Psoas muscle (tissue), 8 donors: Measurements from ENCODE around the gene TMEM170B. TPM values are rescaled to one million over a fixed set of nuclear protein-coding genes. Genes with fewer than 3 reads are reported as not detected.
A peak's percentile ranks its signal among the peaks of the same experiment; 100 is the strongest.

Experiments used
- ATAC-seq, 4 donors: fragments of 200-7000 bp; cut with Tn5 transposase; one replicate each; pipeline ENCODE4 v1.9.1; 2020; ENCODE audit warnings: moderate library complexity in 3 of 4, mild to moderate bottlenecking in 2 of 4
- DNase-seq, 2 donors: peaks; one replicate each; pipeline ENCODE4 v3.0.0-alpha.2; 2020
- H3K27ac ChIP-seq: fragments of 200-600 bp; one replicate; pipeline ENCODE4 v1.8.0; 2022
- H3K27me3 ChIP-seq, 3 donors: fragments of 200-600 bp in 1 of 3; one replicate each; pipeline versions ENCODE4 v1.6.1 to v1.8.0; 2013 to 2022; ENCODE audit warnings: low read length in 2 of 3, mild to moderate bottlenecking in 2 of 3, moderate library complexity in 1 of 3; ENCODE audit not compliant: insufficient read depth in 3 of 3
- H3K36me3 ChIP-seq, 2 donors: fragments of 200-600 bp in 1 of 2; one replicate each; pipeline versions ENCODE4 v1.6.1 to v1.8.0; 2013 to 2022; ENCODE audit warnings: low read depth in 1 of 2, mild to moderate bottlenecking in 1 of 2, moderate library complexity in 1 of 2; ENCODE audit not compliant: insufficient read depth in 1 of 2
- H3K4me1 ChIP-seq: fragments of 200-600 bp; one replicate; pipeline ENCODE4 v1.8.0; 2022
- H3K4me3 ChIP-seq: fragments of 200-600 bp; one replicate; pipeline ENCODE4 v1.8.0; 2022; ENCODE audit warnings: mild to moderate bottlenecking
- H3K9me3 ChIP-seq: fragments of 200-600 bp; one replicate; pipeline ENCODE4 v1.8.0; 2022
- WGBS, 3 donors: extraction: QIAGEN DNeasy Blood & Tissue Kit; methylation state at CpG; one replicate each; pipeline versions ENCODE4 v1.1.6 to v1.1.7; 2013; 5-methylcytosine and 5-hydroxymethylcytosine counted together
- intact Hi-C, 2 donors: fragments of 100-400 bp; cut with DNase I; formaldehyde crosslinking; loops; one replicate each; pipeline versions ENCODE4 v1.11.0 to v1.14.2; 2022
- polyA plus RNA-seq, 3 donors: library from polyadenylated mRNA; stranded (reverse); fragments of 200-250 nt; gene quantifications; one replicate each; pipeline ENCODE4 v1.2.3, GENCODE V29; 2013
- total RNA-seq, 4 donors: library from RNA; stranded (reverse); fragmentation: NEBNext Ultra II Directional in 2 of 4; extraction: Animal tissue kit (Norgen Biotek cat#: 25700) in 2 of 4; gene quantifications; one replicate each; pipeline versions ENCODE4 v1.2.1 to v1.2.4, GENCODE V29; 2021 to 2023
- TF ChIP-seq, protein P1 (sequence below): fragments of 200-600 bp; IDR thresholded peaks from one replicate; pipeline ENCODE4 v1.8.0; 2022; ENCODE audit warnings: antibody characterized with exemption
- donor health status: healthy with polysubstance abuse.
- donor health status: DM: no; HTN: no; CAD: no; lungs with moderate emphysema.
- donor health status: Bipolar disorder and iron deficiency.
- donor health status: healthy.
- donor health status: DM: yes; HTN: yes; CAD: no.
- donor health status: DM: no; HTN: no; CAD: no.
- donor health status: DM: no; HTN: no; CAD: no.
- donor health status: DM: yes; HTN: yes; CAD: no.

Gene TMEM170B
- total and polyA plus RNA-seq, 7 donors: 2.7 to 20.0 (median 7.4) TPM

DNA sequence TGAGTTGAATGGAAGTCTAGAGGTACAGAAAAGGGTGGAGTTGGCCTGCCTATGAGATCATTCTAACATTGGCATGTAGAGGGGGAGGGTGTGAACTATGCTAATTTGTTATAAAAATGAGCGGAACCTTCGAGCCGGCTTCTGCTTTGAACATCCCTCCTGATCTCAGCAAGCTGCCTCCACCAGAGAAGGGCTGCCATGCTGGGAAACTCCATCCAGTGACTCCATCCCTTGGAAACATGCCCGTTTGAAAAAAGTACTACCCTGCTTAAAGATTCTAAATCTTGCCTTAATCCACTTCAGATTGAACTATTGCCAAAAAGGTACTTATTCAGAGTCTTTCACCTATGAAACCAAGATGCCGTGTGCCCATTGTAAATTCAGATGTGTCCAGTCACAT, 43.6 kb upstream of the TMEM170B start:
- TF ChIP-seq, protein P1, sequence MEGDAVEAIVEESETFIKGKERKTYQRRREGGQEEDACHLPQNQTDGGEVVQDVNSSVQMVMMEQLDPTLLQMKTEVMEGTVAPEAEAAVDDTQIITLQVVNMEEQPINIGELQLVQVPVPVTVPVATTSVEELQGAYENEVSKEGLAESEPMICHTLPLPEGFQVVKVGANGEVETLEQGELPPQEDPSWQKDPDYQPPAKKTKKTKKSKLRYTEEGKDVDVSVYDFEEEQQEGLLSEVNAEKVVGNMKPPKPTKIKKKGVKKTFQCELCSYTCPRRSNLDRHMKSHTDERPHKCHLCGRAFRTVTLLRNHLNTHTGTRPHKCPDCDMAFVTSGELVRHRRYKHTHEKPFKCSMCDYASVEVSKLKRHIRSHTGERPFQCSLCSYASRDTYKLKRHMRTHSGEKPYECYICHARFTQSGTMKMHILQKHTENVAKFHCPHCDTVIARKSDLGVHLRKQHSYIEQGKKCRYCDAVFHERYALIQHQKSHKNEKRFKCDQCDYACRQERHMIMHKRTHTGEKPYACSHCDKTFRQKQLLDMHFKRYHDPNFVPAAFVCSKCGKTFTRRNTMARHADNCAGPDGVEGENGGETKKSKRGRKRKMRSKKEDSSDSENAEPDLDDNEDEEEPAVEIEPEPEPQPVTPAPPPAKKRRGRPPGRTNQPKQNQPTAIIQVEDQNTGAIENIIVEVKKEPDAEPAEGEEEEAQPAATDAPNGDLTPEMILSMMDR: no peak
- no peak overlapping the region for H3K4me3 ChIP-seq
- ATAC-seq (no peak), DNase-seq (no peak)
- H3K9me3 ChIP-seq: no peaks in the 10 kb centered on the region
- no peaks in the 10 kb centered on the region for H3K4me1 ChIP-seq
- 68 to 78% (median 69%) methylated on average over 5 of the region's 5 CpGs for WGBS, 3 donors
- H3K36me3 ChIP-seq: no peaks in the 10 kb centered on the region
- H3K27ac ChIP-seq: no peak overlapping the region
- H3K27me3 ChIP-seq: no peaks in the 10 kb centered on the region
- intact Hi-C loops: loop anchor here (10.0 kb wide), 2 partner anchors 319 to 539 kb away; no protein-coding TSS in a partner anchor

DNA sequence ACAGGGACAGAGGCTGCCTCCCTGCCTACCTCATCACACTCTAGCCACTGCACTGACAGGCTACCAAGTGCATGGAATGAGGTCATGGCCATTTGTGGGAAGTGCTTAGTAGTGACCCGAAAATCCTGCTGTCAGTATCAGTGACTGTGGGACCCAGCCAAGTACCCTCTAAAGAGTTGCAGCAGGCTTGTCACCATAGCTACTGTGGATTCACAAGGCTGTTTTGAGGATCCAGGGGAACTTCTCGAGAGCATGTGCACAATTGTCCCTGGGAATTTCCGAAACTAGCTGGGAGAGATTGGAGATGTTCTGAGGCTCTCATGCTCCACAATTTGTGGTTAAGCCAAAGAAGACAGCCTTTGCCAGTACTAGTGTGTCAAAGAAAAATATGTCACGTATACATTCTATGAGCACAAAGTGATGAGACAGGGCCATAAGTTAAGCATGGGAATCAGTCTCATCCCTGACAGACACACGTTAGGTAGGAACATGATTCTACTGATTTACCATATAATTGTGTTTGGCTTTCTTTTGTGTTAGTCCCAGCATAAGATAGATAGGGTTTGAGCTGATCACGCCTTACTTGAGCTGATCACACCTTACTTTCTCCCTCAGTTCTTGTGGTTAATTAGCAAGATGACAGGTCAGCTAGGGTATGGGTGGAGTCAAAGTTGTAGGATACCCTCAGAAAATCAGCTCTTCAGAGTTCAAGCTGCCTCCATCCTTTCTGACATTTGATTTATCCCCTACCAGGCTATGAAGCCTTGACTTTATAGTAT, 42.6 kb upstream of the TMEM170B start:
- DNase-seq: no peak
- no peak overlapping the region for H3K27ac ChIP-seq

GRCh38 chr6:11495565-11496145, 41.9 kb upstream of the TMEM170B start:
- Histone ChIP-seq H3K4me1 (no peaks in the 10 kb centered on the region), H3K9me3 (no peaks in the 10 kb centered on the region), H3K4me3 (no peak overlapping the region), H3K36me3 (no peaks in the 10 kb centered on the region), H3K27ac (no peak overlapping the region), H3K27me3 (no peaks in the 10 kb centered on the region)
- TF ChIP-seq, protein P1: no peak
- intact Hi-C loops: loop anchor here (2.0 to 10.0 kb wide), 6 partner anchors 253 to 543 kb away; no protein-coding TSS in a partner anchor
- WGBS, 3 donors: 60 to 64% (median 62%) methylated on average over 4 of the region's 4 CpGs
- DNase-seq: no peak
- ATAC-seq: no peak

More for the DNA sequence above, 42.6 kb upstream of the TMEM170B start:
- intact Hi-C loops: loop anchor here (5.0 to 10.0 kb wide), 4 partner anchors 253 to 543 kb away; no protein-coding TSS in a partner anchor
- Histone ChIP-seq H3K9me3 (no peaks in the 10 kb centered on the region), H3K36me3 (no peaks in the 10 kb centered on the region), H3K4me1 (no peaks in the 10 kb centered on the region), H3K4me3 (no peak overlapping the region), H3K27me3 (no peaks in the 10 kb centered on the region)
- TF ChIP-seq, protein P1: no peak
- peak in 2 of 4 donors; percentile 32 to 50 for ATAC-seq
- WGBS, 3 donors: 59 to 83% (median 61%) methylated on average over 6 of the region's 6 CpGs

DNA sequence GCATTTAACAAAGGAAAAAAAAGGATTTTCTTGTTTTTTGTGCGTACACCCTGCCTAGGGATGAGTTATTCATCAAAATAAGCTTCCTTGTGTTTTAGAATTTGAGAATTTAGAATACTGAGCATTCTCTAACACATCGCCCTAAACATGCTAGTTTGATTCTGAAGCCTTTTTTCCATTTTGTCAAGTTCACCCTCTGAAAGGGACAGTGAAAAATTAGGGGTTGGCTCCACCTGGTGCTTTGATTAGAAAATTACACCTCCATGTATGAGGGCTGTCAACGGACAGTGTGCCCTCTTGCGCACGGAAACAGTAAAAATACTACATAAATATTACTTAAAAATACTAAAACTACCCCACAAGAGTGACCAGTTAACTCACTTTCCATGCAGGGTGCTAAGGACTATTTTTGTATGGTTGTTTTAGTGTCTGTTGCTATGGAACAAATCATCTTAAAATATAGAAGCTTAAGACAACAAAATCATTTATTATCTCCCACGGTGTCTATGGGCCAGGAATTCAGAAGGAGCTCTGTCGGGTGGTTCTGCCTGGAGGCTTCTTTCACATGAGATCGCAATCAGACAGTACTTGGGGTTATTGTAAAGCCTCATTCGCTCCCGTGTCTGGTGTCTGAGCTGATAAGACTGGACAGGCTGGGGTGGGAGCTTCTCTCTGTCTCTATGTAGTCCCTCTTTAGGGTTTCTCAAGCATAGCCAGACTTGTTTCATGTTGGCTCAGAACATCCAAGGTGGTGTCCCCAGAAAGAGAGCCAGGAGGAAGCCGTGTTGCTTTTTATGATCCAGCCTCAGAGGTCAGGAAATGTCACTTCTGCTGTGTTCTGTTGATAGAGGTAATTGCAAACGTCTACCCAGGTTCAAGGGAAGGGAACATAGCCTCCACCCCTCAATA, 41.1 kb upstream of the TMEM170B start:
- intact Hi-C loops: loop anchor here (2.0 to 10.0 kb wide), 6 partner anchors 254 to 544 kb away; no protein-coding TSS in a partner anchor
- TF ChIP-seq, protein P1: peak; percentile 84
- Histone ChIP-seq H3K27me3 (no peaks in the 10 kb centered on the region), H3K9me3 (no peaks in the 10 kb centered on the region), H3K4me1 (no peaks in the 10 kb centered on the region), H3K36me3 (no peaks in the 10 kb centered on the region), H3K27ac (no peak overlapping the region), H3K4me3 (no peak overlapping the region)
- DNase-seq: peak in 1 of 2 donors; percentile 22
- ATAC-seq: peak; percentile 81 to 97 (median 88)
- WGBS, 3 donors: 35 to 41% (median 39%) methylated on average over 12 of the region's 12 CpGs
